ENCODE results near the gene ZNF217.
A peak's percentile ranks its signal among the peaks of the same experiment; 100 is the strongest.
"Not testable (repeated sequence)": the region's sequence is repeated elsewhere in the genome, so short reads cannot be mapped to it uniquely, and the experiment has no call there.

Gene ZNF217

GRCh38 chr20:53593466-53594007 lies at the start of gene ZNF217:
Gene ZNF217, minus strand, starts transcription at chr20:53593839. Its CDS starts 11,013 bp downstream, at chr20:53582826.
- peak; percentile 55 for DNase-seq (ENCODE audit: low read depth)

- DNase-seq (ENCODE audit: low read depth) = peak; percentile 28
Measured at GRCh38 chr20:53643031-53643832, 49.6 kb upstream of the ZNF217 start.

GRCh38 chr20:53642196-53643030 lies 48.8 kb upstream of the ZNF217 start:
- DNase-seq (ENCODE audit: low read depth) = no peak

GRCh38 chr20:53639647-53640440 lies 46.2 kb upstream of the ZNF217 start:
- DNase-seq (ENCODE audit: low read depth) = no peak

- no peak for DNase-seq (ENCODE audit: low read depth)
Measured at GRCh38 chr20:53639128-53639527, 45.5 kb upstream of the ZNF217 start.

GRCh38 chr20:53637310-53637709 lies 43.7 kb upstream of the ZNF217 start:
- not testable (repeated sequence) for DNase-seq (ENCODE audit: low read depth)

- no peak for DNase-seq (ENCODE audit: low read depth)
Measured at GRCh38 chr20:53636540-53637097, 43.0 kb upstream of the ZNF217 start.

- DNase-seq (ENCODE audit: low read depth) = no peak
Measured at GRCh38 chr20:53635221-53635620, 41.6 kb upstream of the ZNF217 start.

- no peak for DNase-seq (ENCODE audit: low read depth)
Measured at GRCh38 chr20:53631909-53632662, 38.4 kb upstream of the ZNF217 start.

- no peak for DNase-seq (ENCODE audit: low read depth)
Measured at GRCh38 chr20:53629436-53629835, 35.8 kb upstream of the ZNF217 start.

GRCh38 chr20:53628758-53629157 lies 35.1 kb upstream of the ZNF217 start:
- DNase-seq (ENCODE audit: low read depth) = not testable (repeated sequence)

GRCh38 chr20:53628076-53628475 lies 34.4 kb upstream of the ZNF217 start:
- DNase-seq (ENCODE audit: low read depth) = no peak

GRCh38 chr20:53627001-53627400 lies 33.4 kb upstream of the ZNF217 start:
- DNase-seq (ENCODE audit: low read depth) = not testable (repeated sequence)

- DNase-seq (ENCODE audit: low read depth) = no peak
Measured at GRCh38 chr20:53626584-53626983, 32.9 kb upstream of the ZNF217 start.

- no peak for DNase-seq (ENCODE audit: low read depth)
Measured at GRCh38 chr20:53625311-53626129, 31.9 kb upstream of the ZNF217 start.

- not testable (repeated sequence) for DNase-seq (ENCODE audit: low read depth)
Measured at GRCh38 chr20:53624927-53625250, 31.2 kb upstream of the ZNF217 start.

- no peak for DNase-seq (ENCODE audit: low read depth)
Measured at GRCh38 chr20:53623454-53624211, 30.0 kb upstream of the ZNF217 start.

- no peak for DNase-seq (ENCODE audit: low read depth)
Measured at GRCh38 chr20:53623134-53623453, 29.5 kb upstream of the ZNF217 start.
